ENCODE data around the gene KLF17.

GRCh38 chr1:44074415-44074814, 44.2 kb upstream of the KLF17 start:
- TF ChIP-seq, protein P1, sequence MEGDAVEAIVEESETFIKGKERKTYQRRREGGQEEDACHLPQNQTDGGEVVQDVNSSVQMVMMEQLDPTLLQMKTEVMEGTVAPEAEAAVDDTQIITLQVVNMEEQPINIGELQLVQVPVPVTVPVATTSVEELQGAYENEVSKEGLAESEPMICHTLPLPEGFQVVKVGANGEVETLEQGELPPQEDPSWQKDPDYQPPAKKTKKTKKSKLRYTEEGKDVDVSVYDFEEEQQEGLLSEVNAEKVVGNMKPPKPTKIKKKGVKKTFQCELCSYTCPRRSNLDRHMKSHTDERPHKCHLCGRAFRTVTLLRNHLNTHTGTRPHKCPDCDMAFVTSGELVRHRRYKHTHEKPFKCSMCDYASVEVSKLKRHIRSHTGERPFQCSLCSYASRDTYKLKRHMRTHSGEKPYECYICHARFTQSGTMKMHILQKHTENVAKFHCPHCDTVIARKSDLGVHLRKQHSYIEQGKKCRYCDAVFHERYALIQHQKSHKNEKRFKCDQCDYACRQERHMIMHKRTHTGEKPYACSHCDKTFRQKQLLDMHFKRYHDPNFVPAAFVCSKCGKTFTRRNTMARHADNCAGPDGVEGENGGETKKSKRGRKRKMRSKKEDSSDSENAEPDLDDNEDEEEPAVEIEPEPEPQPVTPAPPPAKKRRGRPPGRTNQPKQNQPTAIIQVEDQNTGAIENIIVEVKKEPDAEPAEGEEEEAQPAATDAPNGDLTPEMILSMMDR (IDR thresholded peaks at IDR 0.05; ENCODE audit: insufficient read depth, low read length): no peak
- TF ChIP-seq POLR2AphosphoS5 (IDR thresholded peaks at IDR 0.05; ENCODE audit: low read depth): no peak
- TF ChIP-seq, protein P2, sequence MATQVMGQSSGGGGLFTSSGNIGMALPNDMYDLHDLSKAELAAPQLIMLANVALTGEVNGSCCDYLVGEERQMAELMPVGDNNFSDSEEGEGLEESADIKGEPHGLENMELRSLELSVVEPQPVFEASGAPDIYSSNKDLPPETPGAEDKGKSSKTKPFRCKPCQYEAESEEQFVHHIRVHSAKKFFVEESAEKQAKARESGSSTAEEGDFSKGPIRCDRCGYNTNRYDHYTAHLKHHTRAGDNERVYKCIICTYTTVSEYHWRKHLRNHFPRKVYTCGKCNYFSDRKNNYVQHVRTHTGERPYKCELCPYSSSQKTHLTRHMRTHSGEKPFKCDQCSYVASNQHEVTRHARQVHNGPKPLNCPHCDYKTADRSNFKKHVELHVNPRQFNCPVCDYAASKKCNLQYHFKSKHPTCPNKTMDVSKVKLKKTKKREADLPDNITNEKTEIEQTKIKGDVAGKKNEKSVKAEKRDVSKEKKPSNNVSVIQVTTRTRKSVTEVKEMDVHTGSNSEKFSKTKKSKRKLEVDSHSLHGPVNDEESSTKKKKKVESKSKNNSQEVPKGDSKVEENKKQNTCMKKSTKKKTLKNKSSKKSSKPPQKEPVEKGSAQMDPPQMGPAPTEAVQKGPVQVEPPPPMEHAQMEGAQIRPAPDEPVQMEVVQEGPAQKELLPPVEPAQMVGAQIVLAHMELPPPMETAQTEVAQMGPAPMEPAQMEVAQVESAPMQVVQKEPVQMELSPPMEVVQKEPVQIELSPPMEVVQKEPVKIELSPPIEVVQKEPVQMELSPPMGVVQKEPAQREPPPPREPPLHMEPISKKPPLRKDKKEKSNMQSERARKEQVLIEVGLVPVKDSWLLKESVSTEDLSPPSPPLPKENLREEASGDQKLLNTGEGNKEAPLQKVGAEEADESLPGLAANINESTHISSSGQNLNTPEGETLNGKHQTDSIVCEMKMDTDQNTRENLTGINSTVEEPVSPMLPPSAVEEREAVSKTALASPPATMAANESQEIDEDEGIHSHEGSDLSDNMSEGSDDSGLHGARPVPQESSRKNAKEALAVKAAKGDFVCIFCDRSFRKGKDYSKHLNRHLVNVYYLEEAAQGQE (IDR thresholded peaks at IDR 0.05; ENCODE audit: insufficient replicate concordance, low read depth): no peak

Measured in HL-60 (cell line).